GM12874 (cell line): ENCODE measurements around the gene PCBP1.

Experiments used
- TF ChIP-seq, protein P1 (sequence below): IDR thresholded peaks from 2 replicates; pipeline ENCODE4 v1.5.1; 2011; ENCODE audit warnings: low read depth, mild to moderate bottlenecking, control low read depth, low read length, moderate library complexity; ENCODE audit not compliant: insufficient read depth

The PCBP1 gene

DNA sequence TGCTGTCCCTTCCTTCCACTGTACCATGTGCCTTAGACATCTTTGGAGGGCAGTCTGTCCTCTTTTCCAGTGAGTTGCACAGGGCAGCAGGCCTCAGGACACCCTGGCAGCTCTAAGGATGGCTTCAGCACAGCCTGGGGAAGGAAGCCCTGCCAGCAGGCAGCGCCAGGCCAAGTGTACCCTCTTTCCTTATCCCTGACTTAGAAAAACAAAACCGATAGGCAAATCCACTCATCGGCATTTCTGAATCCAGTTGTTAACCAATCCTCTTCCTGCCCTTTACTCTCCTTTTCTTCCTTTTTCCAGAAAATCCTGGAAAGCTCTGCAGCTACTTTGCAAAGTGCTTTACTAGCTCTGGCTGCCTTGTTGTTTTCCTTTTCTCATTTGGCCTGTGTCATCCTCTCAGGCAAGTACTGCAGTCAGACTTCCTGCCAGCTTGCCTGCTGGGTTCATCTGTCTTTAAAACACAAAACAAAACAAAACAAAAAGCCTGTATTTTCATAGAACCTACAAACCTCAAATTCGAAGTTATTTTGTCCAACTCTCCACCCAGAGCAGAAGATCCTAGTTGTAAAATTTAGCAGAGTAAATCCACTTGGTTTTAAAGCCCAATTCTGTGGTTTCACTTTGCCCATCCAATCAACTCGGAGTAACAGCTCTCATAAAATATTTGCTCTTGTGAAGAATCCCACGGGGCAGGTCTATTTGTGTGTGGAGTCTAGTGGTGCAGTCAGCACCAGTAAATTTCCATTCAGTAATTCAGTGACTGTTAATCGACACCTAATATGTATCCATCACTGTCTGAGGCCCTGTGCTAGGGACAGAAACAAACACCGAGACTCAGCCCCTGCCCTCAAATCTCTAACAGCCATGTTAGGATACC lies 45.2 kb downstream of the PCBP1 start:
- TF ChIP-seq, protein P1, sequence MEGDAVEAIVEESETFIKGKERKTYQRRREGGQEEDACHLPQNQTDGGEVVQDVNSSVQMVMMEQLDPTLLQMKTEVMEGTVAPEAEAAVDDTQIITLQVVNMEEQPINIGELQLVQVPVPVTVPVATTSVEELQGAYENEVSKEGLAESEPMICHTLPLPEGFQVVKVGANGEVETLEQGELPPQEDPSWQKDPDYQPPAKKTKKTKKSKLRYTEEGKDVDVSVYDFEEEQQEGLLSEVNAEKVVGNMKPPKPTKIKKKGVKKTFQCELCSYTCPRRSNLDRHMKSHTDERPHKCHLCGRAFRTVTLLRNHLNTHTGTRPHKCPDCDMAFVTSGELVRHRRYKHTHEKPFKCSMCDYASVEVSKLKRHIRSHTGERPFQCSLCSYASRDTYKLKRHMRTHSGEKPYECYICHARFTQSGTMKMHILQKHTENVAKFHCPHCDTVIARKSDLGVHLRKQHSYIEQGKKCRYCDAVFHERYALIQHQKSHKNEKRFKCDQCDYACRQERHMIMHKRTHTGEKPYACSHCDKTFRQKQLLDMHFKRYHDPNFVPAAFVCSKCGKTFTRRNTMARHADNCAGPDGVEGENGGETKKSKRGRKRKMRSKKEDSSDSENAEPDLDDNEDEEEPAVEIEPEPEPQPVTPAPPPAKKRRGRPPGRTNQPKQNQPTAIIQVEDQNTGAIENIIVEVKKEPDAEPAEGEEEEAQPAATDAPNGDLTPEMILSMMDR, result no peak

DNA sequence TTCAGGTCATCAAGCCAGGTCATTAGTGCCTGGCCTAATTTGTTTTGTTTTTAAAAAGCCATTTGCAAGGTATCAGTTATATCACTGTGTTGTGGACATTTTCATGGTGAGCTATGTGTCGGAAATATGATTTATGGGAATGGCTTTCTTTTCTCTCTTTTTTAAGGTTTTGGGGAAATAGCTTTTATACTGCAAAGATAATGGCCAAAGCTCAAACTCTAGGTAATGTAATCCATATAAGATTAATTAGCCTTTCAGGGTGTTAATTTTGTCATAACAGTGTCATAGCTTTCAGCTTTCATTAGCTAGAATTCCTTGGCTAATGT lies 45.8 kb downstream of the PCBP1 start:
- TF ChIP-seq, protein P1, result no peak

DNA sequence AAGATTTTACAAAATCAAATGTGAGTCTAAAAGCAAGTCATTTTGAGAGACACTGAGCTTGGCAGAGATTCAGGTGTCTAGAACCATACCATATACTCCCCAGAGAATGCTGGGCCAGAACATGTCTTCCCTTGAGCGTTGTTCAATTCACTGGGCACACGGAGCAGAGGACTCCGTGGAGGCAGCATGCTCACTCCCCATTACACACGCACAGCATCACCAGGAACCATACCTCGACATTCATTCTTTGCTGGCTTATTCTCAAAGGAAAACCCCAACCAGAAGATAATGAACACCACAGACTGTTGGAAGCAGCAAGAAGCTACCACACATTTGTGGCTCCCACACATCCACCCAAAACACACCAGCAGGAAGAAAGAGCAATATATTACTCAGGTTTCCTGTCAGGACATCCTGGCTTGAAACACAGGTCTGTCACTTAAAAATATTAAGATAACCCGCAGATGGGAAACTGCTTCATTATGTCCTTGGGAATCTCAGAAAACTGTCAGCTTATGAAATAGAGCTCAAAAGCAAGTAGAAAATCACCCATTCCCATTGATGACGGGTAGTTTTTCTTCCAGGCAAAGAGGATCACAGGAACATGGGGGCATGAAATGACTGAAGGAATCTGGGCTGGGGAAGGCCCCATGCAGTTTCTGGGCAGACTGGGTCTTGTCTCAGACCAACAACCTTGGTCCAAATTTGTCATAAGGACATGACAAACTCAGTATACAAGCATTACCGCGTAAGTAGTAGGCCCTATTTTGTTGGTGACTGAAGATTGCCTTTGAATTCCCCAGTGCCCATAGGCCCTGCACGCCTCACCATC lies 46.4 kb downstream of the PCBP1 start:
- TF ChIP-seq, protein P1, result no peak
